GM23338 (cell line): ENCODE results near the gene NFE2. TPM values are rescaled to one million over a fixed set of nuclear protein-coding genes. Genes with fewer than 3 reads are reported as not detected.

Experiments used
- ATAC-seq: fragments of 200-7000 bp; cut with Tn5 transposase; 3 replicates; pipeline ENCODE4 v1.9.1; 2020
- DNase-seq: peaks from one replicate; pipeline ENCODE4 v3.0.0-alpha.2; 2015; ENCODE audit warnings: low spot score
- H2AFZ ChIP-seq: fragments of 200-600 bp; sonication (generic); 2 replicates; pipeline ENCODE4 v1.8.0; 2016; ENCODE audit warnings: antibody characterized with exemption, mild to moderate bottlenecking, moderate library complexity
- H3F3A ChIP-seq: fragments of 200-600 bp; sonication (generic); replicated peaks from 2 replicates; pipeline ENCODE4 v1.8.0; 2017; ENCODE audit warnings: antibody characterized with exemption, mixed run types, low read depth
- H3K27ac ChIP-seq: fragments of 200-600 bp; sonication (generic); 2 replicates; pipeline ENCODE4 v1.6.1; 2016; ENCODE audit warnings: low read depth
- H3K27me3 ChIP-seq: fragments of 200-600 bp; sonication (generic); 2 replicates; pipeline ENCODE4 v1.8.0; 2016; ENCODE audit warnings: mild to moderate bottlenecking, mixed run types, moderate library complexity; ENCODE audit not compliant: insufficient read depth
- H3K36me3 ChIP-seq: fragments of 200-600 bp; sonication (generic); 2 replicates; pipeline ENCODE4 v1.8.0; 2016; ENCODE audit warnings: mild to moderate bottlenecking; ENCODE audit not compliant: insufficient read depth
- H3K4me1 ChIP-seq: fragments of 200-600 bp; sonication (generic); 2 replicates; pipeline ENCODE4 v1.8.0; 2016; ENCODE audit warnings: mild to moderate bottlenecking, moderate library complexity; ENCODE audit not compliant: insufficient read depth
- H3K4me2 ChIP-seq: fragments of 200-600 bp; sonication (generic); 2 replicates; pipeline ENCODE4 v1.7.1; 2017; ENCODE audit warnings: mixed run types
- H3K4me3 ChIP-seq: fragments of 200-600 bp; sonication (generic); 2 replicates; pipeline ENCODE4 v1.6.1; 2016; ENCODE audit warnings: mixed run types
- H3K79me2 ChIP-seq: fragments of 200-600 bp; sonication (generic); replicated peaks from 2 replicates; pipeline ENCODE4 v1.8.0; 2017; ENCODE audit warnings: mild to moderate bottlenecking; ENCODE audit not compliant: insufficient read depth
- H3K9me2 ChIP-seq: fragments of 200-600 bp; sonication (generic); 2 replicates; pipeline ENCODE4 v1.8.0; 2017; ENCODE audit not compliant: insufficient read depth
- H4K20me1 ChIP-seq: fragments of 200-600 bp; sonication (generic); replicated peaks from 2 replicates; pipeline ENCODE4 v1.8.0; 2017; ENCODE audit warnings: mild to moderate bottlenecking; ENCODE audit not compliant: insufficient read depth
- H3K27ac Mint-ChIP-seq: 2 replicates; pipeline ENCODE4 v1.8.0; 2020; ENCODE audit warnings: inconsistent platforms, mild to moderate bottlenecking, moderate library complexity, mixed read lengths
- H3K27me3 Mint-ChIP-seq: 3 replicates; pipeline ENCODE4 v1.8.0; 2022; ENCODE audit warnings: low read depth, mild to moderate bottlenecking, moderate library complexity, mixed read lengths, inconsistent platforms; ENCODE audit not compliant: insufficient read depth, poor library complexity
- H3K36me3 Mint-ChIP-seq: 3 replicates; pipeline ENCODE4 v1.8.0; 2021; ENCODE audit warnings: low read depth, mild to moderate bottlenecking, inconsistent platforms, moderate library complexity, mixed read lengths
- H3K4me1 Mint-ChIP-seq: 3 replicates; pipeline ENCODE4 v1.8.0; 2020; ENCODE audit warnings: mild to moderate bottlenecking, inconsistent platforms, mixed read lengths
- H3K4me3 Mint-ChIP-seq: 3 replicates; pipeline ENCODE4 v1.8.0; 2021; ENCODE audit warnings: moderate library complexity, mild to moderate bottlenecking, inconsistent platforms, mixed read lengths
- H3K9me3 Mint-ChIP-seq: 3 replicates; pipeline ENCODE4 v1.8.0; 2020; ENCODE audit warnings: moderate library complexity, mild to moderate bottlenecking, inconsistent platforms, mixed read lengths
- CREB1 ChIP-seq: fragments of 250-450 bp; sonication (Bioruptor Pico); IDR thresholded peaks from 2 replicates; pipeline ENCODE4 v1.5.0; 2020; ENCODE audit warnings: low read depth, mild to moderate bottlenecking, moderate library complexity
- CTCF ChIP-seq, 2 experiments: fragments of 200-600 bp in 1 of 2; sonication (generic) in 1 of 2; conservative IDR thresholded peaks; 2 replicates each; pipeline versions ENCODE4 v1.5.1 to v1.6.1; 2016 to 2017; ENCODE audit warnings: antibody characterized with exemption in 2 of 2, low read depth in 2 of 2, mild to moderate bottlenecking in 2 of 2, moderate library complexity in 1 of 2
- ETS1 ChIP-seq: IDR thresholded peaks from 2 replicates; pipeline ENCODE4 v1.6.1; 2016; ENCODE audit warnings: antibody characterized with exemption
- EZH2 ChIP-seq: fragments of 200-600 bp; sonication (generic); IDR thresholded peaks from one replicate; pipeline ENCODE4 v1.8.0; 2017; ENCODE audit warnings: antibody characterized with exemption, mild to moderate bottlenecking, low read depth; ENCODE audit not compliant: unreplicated experiment
- EZH2phosphoT487 ChIP-seq: fragments of 200-600 bp; sonication (generic); IDR thresholded peaks from one replicate; pipeline ENCODE4 v1.8.1; 2018; ENCODE audit warnings: antibody characterized with exemption; ENCODE audit not compliant: unreplicated experiment
- JUNB ChIP-seq: IDR thresholded peaks from one replicate; pipeline ENCODE4 v1.6.1; 2016; ENCODE audit warnings: antibody characterized with exemption; ENCODE audit not compliant: unreplicated experiment
- NANOG ChIP-seq: IDR thresholded peaks from 2 replicates; pipeline ENCODE4 v1.6.1; 2016; ENCODE audit warnings: antibody characterized with exemption, borderline replicate concordance
- POLR2AphosphoS5 ChIP-seq: IDR thresholded peaks from 2 replicates; pipeline ENCODE4 v1.6.1; 2016; ENCODE audit warnings: antibody characterized with exemption, low read depth
- REST ChIP-seq: IDR thresholded peaks from one replicate; pipeline ENCODE4 v1.6.1; 2018; ENCODE audit warnings: antibody characterized with exemption; ENCODE audit not compliant: unreplicated experiment
- STAT1 ChIP-seq: IDR thresholded peaks from one replicate; pipeline ENCODE4 v1.6.1; 2016; ENCODE audit warnings: antibody characterized with exemption; ENCODE audit not compliant: unreplicated experiment
- ZNF114 ChIP-seq: fragments of 250-450 bp; sonication (Bioruptor Pico); IDR thresholded peaks from 2 replicates; pipeline ENCODE4 v1.5.0; 2020; ENCODE audit warnings: mild to moderate bottlenecking, moderate library complexity
- ZNF331 ChIP-seq: fragments of 250-450 bp; sonication (Bioruptor Pico); IDR thresholded peaks from 2 replicates; pipeline ENCODE4 v1.5.0; 2020; ENCODE audit warnings: low read depth, mild to moderate bottlenecking, moderate library complexity
- ZNF462 ChIP-seq: fragments of 250-450 bp; sonication (Bioruptor Pico); IDR thresholded peaks from 2 replicates; pipeline ENCODE4 v1.5.0; 2020; ENCODE audit warnings: mild to moderate bottlenecking, moderate library complexity
- polyA plus RNA-seq: library from polyadenylated mRNA; unstranded; fragments of >200 nt; fragmentation: Nextera tagmentation; extraction: Ambion mirVana; gene quantifications from 2 replicates; pipeline ENCODE4 v1.2.1, GENCODE V29; 2016
- total RNA-seq: library from RNA; depleted of rRNA; stranded (reverse); fragments of >200 nt; shearing (Covaris generic); gene quantifications from 2 replicates; pipeline ENCODE4 v1.2.3, GENCODE V29; 2014

The NFE2 gene
- total and polyA plus RNA-seq, 2 experiments from 2014 or later, result 1.3 to 1.8 TPM

- no peaks in the 10 kb centered on the region for H3K9me2 ChIP-seq
- peaks cover 14% of the 10 kb centered on the region; the same call in 1 of the 2 replicates for H3F3A ChIP-seq
- no peak overlapping the region for H3K27ac ChIP-seq
- H4K20me1 ChIP-seq, result 0 out of 2 replicates have a peak, but pooled peaks cover 3% of the 10 kb centered on the region
- Mint-ChIP-seq H3K27ac (no peak overlapping the region), H3K4me3 (no peak overlapping the region), H3K36me3 (peaks cover 88% of the 10 kb centered on the region), H3K4me1 (0 out of 3 replicates have a peak, but pooled peaks cover 8% of the 10 kb centered on the region), H3K27me3 (peaks cover 3% of the 10 kb centered on the region), H3K9me3 (no peaks in the 10 kb centered on the region)
- no peak overlapping the region for H3K4me2 ChIP-seq
- no peak for ATAC-seq
- no peak for DNase-seq
- H3K79me2 ChIP-seq, result peaks cover 19% of the 10 kb centered on the region
- H3K27me3 ChIP-seq, result no peaks in the 10 kb centered on the region
- H3K4me3 ChIP-seq, result no peak overlapping the region
- TF ChIP-seq EZH2phosphoT487 (no peak), STAT1 (no peak), REST (no peak), ETS1 (no peak), CTCF (conservative IDR thresholded peaks at IDR 0.05; ENCODE audit: low read depth in 2 of 2) (no peak), ZNF114 (no peak), NANOG (no peak), CREB1 (CRISPR knock-in tag) (no peak), POLR2AphosphoS5 (no peak), ZNF462 (no peak), EZH2 (no peak), JUNB (no peak), ZNF331 (CRISPR knock-in tag) (no peak)
- no peaks in the 10 kb centered on the region for H3K4me1 ChIP-seq
- peaks cover 28% of the 10 kb centered on the region for H3K36me3 ChIP-seq
- H2AFZ ChIP-seq, result no peak overlapping the region
These were observed 51.3 kb downstream of the NFE2 start for GRCh38 chr12:54249489-54249888.
